Measurements from ENCODE around the gene STBD1.
"Not testable (repeated sequence)": the region's sequence is repeated elsewhere in the genome, so short reads cannot be mapped to it uniquely, and the experiment has no call there.

Gene STBD1

DNA sequence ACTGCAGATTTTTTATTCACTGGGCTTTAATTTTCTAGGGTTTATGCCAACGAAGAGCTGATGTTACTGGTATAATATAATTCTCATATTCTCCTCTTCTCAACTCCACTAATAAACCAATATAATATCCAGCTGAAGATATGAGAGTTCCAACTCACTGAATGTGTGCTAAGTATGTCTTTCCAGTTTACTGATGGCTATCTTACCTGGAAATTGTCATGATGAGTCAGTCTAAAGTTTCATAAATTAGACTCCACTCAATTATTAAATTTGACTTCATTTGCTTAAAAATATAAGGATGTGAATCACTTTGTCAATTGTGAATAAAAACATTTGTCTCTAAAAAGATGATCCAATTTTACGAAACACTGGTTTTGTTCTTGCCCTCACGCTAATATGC, 28.4 kb downstream of the STBD1 start:
- DNase-seq = no peak

DNA sequence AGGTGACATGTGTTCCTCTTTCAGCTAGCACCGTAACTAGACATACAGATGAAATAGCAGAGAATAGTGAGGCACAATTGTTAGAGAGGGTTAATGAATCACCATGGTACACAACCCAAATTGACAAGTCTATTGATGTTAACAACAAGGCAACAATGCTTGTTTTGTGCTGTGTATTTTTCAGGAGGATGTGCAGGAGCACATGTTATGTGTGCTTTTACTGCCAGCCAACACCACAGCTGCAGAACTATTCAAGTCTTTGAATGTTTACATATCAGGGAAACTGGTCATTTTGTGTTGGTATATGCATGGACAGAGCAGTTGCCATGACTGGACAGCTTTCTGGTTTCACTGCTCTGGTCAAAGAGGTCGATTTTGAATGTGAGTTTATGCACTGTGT, 32.8 kb downstream of the STBD1 start:
- DNase-seq = no peak

DNA sequence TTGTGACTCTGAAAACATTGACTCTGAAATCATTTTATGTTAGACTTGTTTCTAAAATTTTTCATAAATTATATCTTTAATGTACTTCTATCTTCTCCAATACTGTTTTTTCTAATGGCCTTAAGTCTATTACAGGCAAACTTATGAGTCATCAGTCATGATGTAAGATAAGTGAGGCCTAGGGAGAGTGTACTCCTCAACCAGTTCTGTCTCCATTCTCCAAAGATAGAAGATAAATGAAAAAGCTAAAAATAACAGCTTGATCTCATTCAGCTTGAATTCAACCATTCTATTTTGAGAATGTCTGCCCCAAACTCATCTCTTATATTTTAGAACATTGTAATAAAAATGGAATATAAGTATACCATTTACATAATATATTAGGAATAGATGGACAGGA, 34.5 kb downstream of the STBD1 start:
- DNase-seq = no peak

DNA sequence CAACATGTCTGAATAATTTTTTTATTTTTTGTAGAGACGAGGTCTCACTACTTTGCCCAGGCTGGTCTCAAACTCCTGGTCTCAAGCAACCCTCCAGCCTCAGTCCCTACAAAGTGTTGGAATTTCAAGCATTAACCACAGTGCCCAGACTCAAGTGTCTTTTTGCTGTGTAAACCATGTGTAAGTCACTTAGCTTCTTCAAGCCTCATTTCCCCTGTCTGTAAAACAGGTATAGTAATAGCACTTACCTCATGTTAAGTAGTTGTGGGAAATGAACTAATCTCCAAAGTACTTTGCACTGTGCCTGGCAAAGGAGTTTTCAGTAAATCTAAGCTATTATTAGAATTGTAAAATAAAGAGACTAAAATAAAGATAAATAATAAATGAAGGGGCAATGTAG, 35.7 kb downstream of the STBD1 start:
- no peak for DNase-seq

DNA sequence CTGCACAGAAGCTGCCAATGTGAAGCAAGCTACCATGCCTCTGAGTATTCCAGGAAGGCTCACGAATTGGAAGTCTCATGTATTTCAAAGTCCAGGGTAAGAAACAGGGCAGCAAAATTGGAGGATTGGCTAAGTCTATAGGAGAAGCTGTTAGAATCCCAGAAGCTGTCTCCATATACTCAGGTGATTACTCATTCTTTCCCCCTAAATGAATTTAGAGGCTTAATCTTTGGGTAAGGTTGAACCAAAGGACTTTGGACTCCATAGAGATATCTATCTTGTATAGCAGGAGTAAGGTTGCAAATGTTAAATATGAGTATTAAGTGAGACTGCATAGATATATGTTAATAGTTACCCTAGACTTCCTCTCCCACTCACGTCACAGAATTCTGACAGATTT, 36.3 kb downstream of the STBD1 start:
- no peak for DNase-seq

DNA sequence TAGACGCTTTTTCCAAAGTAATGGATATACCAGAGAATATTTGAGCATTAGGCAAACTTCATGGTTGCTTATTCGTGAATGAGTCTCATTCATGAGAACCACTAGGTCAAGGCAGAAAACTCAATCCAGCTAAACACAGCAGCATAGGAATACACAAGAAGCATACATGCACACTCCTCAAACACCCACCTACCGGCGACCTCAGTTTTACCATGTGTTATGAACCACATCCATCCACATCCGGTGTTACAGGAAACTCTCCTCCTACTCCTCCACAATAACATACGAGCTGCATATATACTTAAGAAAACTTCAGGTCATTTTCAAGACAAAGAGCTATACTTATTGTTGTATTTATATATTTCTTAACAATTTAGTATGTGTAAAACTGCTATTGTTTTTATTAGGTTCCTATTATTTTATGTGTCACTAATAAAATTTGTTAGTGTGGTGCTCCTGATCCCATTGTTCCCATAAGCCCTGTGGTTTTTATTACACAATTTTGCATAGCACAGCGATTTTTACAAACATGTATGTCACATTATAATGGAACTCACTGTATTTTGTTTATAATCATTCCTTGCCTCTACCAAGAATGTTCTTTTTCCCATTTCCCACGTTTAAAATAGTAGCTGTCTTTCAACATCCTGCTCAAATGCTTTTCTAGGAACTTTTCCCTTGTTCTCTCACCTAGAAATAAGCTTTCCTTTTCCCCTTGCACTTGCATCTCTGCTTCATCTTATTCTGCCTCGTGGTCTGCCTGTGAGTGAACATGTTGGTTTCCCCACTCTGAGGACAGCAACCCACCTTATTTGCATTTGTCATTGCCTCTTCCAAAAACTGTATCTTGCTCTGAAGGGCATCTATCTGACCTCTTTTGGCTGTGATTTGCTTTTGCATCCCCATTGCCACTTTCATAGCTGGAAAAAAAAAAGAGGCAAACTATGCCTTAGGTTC, 48.3 kb downstream of the STBD1 start:
- DNase-seq = peak; percentile 46

DNA sequence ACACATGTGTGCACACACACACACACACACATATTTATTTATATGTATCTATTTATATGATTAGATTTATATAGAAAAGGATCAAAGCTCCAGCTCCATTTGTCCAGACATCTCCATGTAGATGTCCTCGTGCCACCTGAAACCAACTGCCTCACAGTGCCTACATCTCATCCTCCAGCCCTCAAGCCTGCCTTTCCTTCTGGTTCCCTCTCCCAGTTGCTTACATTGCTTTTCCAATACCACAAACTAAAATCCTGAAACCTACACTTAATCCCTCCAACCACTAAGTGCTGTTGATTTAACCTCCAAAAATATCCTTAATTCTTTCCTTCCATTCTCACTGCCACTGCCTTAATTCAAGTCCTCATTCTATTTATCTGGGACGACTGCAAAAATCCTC, 51.4 kb downstream of the STBD1 start:
- no peak for DNase-seq

DNA sequence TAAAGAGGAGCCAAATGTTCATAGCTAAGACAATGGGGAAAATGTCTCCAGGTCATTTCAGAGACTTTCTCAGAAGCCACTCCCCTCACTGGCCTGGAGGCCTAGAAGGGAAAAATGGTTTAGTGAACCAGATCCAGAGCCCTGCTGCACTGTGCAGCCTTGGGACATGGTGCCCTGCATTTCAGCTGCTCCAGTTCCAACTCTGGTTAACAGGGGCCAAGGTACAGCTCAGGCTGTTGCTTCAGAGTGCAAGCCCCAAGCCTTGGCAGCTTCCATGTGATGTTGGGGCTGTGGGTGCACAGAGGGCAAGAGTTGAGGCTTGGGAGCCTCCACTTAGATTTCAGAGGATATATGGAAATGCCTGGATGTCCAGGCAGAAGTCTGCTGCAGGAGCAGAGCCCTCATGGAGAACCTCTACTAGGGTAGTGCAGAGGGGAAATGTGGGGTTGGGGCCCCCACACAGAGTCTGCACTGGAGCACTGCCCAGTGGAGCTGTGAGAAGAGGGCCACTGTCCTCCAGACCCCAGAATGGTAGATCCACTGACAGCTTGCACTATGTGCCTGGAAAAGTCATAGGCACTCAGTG, 53.4 kb downstream of the STBD1 start:
- DNase-seq = not testable (repeated sequence)
